ENCODE results near the gene KHDRBS2.
"Not testable (repeated sequence)": the region's sequence is repeated elsewhere in the genome, so short reads cannot be mapped to it uniquely, and the experiment has no call there.

KHDRBS2 gene

GRCh38 chr6:61841958-61842357, 444.1 kb downstream of the KHDRBS2 start:
- no peak for DNase-seq

DNA sequence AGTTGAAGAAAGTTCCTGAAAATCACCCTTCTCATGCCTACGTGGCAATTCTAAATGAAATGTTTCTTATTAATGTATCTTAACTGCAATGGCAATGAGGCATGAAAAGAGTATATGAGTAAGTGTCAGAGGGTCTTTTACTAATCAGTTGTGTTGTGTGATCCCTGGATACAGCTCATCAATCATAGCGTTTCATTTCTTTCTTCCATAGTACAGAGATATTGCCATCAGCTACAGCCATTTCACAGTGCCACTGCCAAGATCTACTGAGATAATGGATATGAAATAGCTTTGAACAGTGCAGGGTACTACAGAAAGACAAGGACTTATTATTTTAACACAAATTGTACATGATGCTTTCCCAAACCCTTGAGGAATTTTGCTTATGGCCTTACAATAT, 450.8 kb downstream of the KHDRBS2 start:
- no peak for DNase-seq

GRCh38 chr6:61833176-61833755, 452.8 kb downstream of the KHDRBS2 start:
- no peak for DNase-seq

DNA sequence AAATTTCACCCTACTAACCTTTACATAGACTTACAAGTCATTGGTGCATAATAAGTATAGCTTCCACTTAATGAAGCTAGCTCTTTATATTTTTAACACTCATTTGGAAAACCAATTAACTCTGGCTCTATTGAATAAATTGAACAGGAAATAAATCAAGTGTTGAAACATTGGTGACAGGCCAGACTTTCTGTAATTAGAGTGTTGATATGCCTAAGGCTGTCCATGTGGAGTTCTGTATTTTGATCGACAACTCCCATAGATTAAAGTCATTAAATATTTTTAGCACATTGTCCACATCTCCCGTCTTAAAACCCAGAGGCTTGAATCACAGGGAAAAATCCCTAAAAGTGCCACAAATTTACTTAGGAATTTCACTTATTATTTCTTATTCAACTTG, 468.3 kb downstream of the KHDRBS2 start:
- DNase-seq, result no peak

DNA sequence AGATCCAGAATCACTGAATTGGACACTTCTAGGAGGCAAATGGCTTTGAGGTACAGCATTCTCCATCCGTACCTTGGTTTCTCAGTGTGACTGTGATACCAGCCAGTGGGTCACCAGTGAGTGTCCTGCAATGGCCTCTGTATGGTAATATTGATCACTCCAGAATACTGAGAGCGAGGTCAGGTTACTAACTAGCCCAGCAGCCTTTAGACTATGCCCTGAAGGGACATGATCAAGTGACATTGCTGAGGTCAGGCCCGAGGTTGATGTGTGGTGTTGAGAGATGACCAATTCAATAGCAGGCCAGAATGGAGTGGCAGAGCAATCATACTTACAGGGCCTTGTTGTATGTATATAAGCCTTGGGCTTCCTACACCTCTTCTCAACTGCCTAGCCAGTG, 476.0 kb downstream of the KHDRBS2 start:
- DNase-seq, result no peak

- DNase-seq, result no peak
Measured at GRCh38 chr6:61809004-61809595, 476.9 kb downstream of the KHDRBS2 start.

GRCh38 chr6:61787998-61788397, 498.0 kb downstream of the KHDRBS2 start:
- DNase-seq, result no peak

GRCh38 chr6:61769446-61769845, 516.6 kb downstream of the KHDRBS2 start:
- DNase-seq, result not testable (repeated sequence)

- no peak for DNase-seq
Measured at GRCh38 chr6:61755739-61756138, 530.3 kb downstream of the KHDRBS2 start.

- DNase-seq, result no peak
Measured at GRCh38 chr6:61751986-61752385, 534.0 kb downstream of the KHDRBS2 start.

- no peak for DNase-seq
Measured at GRCh38 chr6:61745994-61746393, 540.0 kb downstream of the KHDRBS2 start.

DNA sequence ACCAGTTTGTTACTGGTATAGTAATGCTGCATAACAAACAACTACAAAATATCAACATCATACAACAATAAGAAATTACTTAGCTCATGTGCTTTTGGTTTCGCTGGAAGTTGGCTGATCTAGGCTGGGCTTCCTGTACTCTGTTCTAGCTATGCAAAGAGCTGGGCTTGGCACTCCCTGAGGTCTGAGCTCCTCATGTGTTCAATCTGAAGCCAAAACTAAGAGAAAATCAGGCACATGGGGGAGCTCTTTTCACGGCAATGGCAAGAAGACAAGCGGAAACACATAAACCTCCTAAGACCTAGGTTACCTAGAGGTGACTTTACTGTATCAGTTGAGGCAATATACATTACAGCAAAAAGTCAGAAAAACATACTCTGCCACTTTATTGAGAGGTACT, 574.2 kb downstream of the KHDRBS2 start:
- no peak for DNase-seq

DNA sequence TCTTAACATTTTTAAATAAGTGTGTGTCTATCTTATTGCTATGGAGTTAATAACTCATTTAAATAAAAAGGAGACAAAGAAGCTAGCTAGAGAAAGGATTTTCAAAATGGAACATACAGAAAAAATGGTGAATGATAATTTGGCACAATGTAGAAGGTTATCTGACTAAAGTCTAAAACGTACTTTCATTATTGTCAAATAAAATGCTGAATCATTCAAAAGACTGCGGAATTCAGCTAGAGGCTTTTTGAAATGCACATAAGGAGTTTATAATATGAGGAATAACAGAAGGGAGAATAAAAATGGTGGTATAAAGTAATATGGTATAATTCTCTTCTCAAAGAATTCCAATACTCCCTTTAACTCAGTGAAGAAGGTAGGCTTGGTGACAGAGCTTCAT, 597.9 kb downstream of the KHDRBS2 start:
- no peak for DNase-seq

DNA sequence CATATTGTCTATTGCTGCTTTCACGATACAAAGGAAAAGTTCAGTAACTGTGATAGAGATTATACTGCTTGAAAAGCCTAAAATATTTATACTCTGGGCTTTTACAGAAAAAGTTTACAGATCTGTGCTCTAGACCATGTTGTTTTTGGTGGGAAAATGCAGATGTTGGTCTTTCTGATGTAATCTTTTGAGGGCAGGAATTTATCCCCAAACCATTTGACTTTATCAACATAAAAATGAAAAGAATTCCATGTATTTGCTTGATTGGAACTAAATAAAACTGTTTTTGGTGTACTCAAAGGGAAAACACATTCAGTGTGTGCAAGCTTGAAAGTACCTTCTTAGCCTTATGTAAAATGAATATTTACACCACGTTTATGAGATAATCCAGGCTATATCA, 603.5 kb downstream of the KHDRBS2 start:
- DNase-seq, result no peak

DNA sequence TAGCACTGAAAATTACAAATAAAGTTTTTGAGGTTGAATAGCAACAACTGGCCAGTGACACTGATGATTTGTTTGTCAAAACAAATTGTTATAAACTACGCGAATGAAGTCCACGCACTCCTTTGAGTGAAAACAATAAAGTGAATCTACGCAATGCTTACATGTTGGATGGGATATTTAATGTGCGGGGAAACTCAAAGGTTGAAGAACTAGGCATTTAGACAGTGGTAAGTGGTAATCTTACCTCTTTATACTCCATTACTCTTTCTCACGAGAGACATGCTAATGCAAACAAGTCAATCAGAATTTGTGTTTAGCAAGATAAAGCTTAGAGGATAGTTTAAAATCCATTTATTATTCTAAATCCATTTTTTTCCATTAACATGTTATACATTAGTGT, 606.4 kb downstream of the KHDRBS2 start:
- no peak for DNase-seq

GRCh38 chr6:61675734-61676133, 610.3 kb downstream of the KHDRBS2 start:
- DNase-seq, result no peak

DNA sequence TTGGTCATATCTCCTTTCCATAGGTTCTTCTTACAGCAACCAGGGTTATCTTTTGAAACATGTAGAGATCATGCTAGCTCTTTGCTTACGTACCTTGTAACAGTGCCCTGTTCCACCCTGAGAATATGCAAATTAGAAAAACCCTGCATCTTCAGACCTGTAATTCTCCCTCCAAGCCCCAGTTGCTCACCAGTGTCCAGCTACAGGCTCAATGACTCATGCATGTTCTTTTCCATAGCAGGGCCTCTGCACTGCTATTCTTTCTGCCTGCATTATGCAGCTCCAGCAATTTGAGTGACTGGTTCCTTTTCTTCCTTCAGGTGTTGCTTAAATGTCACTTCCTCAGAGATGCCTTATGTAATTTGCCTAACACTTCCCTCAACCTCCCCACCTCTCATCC, 636.2 kb downstream of the KHDRBS2 start:
- DNase-seq, result no peak

- no peak for DNase-seq
Measured at GRCh38 chr6:61640463-61640862, 645.6 kb downstream of the KHDRBS2 start.

Measured in activated CD4-positive, alpha-beta T cell treated with anti-CD3 and anti-CD28 coated beads, Interleukin-2, amount 50 U/mL, for 4 hours (primary cell).